HepG2 (cell line): Measurements from ENCODE around the gene FAAP100. TPM values are rescaled to one million over a fixed set of nuclear protein-coding genes. Genes with fewer than 3 reads are reported as not detected.

Source experiments
- ATAC-seq: fragments of 200-7000 bp; cut with Tn5 transposase; 3 replicates; pipeline ENCODE4 v1.9.1; 2020; ENCODE audit warnings: mild to moderate bottlenecking, moderate library complexity
- BruUV-seq: library from RNA; stranded (reverse); fragments of 400-500 nt; replicated peaks from 2 replicates; lab custom pipeline; 2021; lab: Mats Ljungman, UMichigan
- CTCF ChIA-PET: fragments of 300-600 bp; formaldehyde crosslinking; extraction: SDS; loops from one replicate; lab custom pipeline; 2021; ENCODE audit warnings: low total read pairs, inconsistent platforms, low intra/inter-chr PET ratio; lab: Yijun Ruan, JAX
- POLR2A ChIA-PET: fragments of 350-600 bp; sonication (Branson Sonifier 250); formaldehyde crosslinking; loops from one replicate; lab custom pipeline; 2020; ENCODE audit warnings: antibody characterized with exemption, inconsistent platforms; lab: Yijun Ruan, JAX
- DNase-seq: peaks from one replicate; pipeline ENCODE4 v3.0.0-alpha.2; 2015; ENCODE audit warnings: low spot score
- FAIRE-seq: peaks from 3 replicates; lab custom pipeline; 2011; peaks lifted over from hg19 to GRCh38; lab: Jason Lieb, UNC
- H2AFZ ChIP-seq: one replicate; pipeline ENCODE4 v1.6.1; 2011; ENCODE audit warnings: low read length, inconsistent platforms
- H3K27ac ChIP-seq: fragments of 300-600 bp; 3 replicates; pipeline ENCODE4 v1.8.0; 2011; ENCODE audit warnings: mixed run types, mild to moderate bottlenecking, mixed read lengths, low read length, inconsistent platforms; ENCODE audit not compliant: insufficient read depth; ENCODE audit errors: extremely low read length
- H3K27me3 ChIP-seq, 2 experiments: fragments of 200-600 bp in 1 of 2; 2 replicates in 1 of 2; 3 replicates in 1 of 2; pipeline versions ENCODE4 v1.6.0 to v1.8.0; 2011; ENCODE audit warnings: low read length in 2 of 2, mild to moderate bottlenecking in 2 of 2, moderate library complexity in 2 of 2, inconsistent platforms in 1 of 2; ENCODE audit not compliant: insufficient read depth in 2 of 2, control insufficient read depth in 1 of 2
- H3K36me3 ChIP-seq, 2 experiments: fragments of 200-600 bp in 1 of 2; replicated peaks in 1 of 2; 2 replicates in 1 of 2; 3 replicates in 1 of 2; pipeline versions ENCODE4 v1.5.1 to v1.8.0; 2011; ENCODE audit warnings: low read length in 2 of 2, inconsistent platforms in 1 of 2; ENCODE audit not compliant: insufficient read depth in 2 of 2, control insufficient read depth in 1 of 2
- H3K4me1 ChIP-seq: 2 replicates; pipeline ENCODE4 v1.5.1; 2012; ENCODE audit warnings: low read length, inconsistent platforms; ENCODE audit not compliant: insufficient read depth
- H3K4me2 ChIP-seq: 2 replicates; pipeline ENCODE4 v1.6.0; 2011; ENCODE audit warnings: low read depth, low read length, inconsistent platforms
- H3K4me3 ChIP-seq, 3 experiments: fragments of 200-600 bp in 1 of 3; sonication (generic), shearing (Covaris generic) in 1 of 3; replicated peaks in 1 of 3; 2 replicates each; pipeline ENCODE4 v1.5.1; 2011 to 2016; ENCODE audit warnings: low read length in 3 of 3, inconsistent platforms in 2 of 3, low read depth in 2 of 3, mild to moderate bottlenecking in 2 of 3, control low read depth in 1 of 3, mixed read lengths in 1 of 3; ENCODE audit not compliant: insufficient read depth in 1 of 3
- H3K79me2 ChIP-seq: one replicate; pipeline ENCODE4 v1.6.1; 2011; ENCODE audit warnings: low read length, inconsistent platforms; ENCODE audit not compliant: insufficient read depth
- H3K9ac ChIP-seq: 2 replicates; pipeline ENCODE4 v1.6.0; 2011; ENCODE audit warnings: mild to moderate bottlenecking, low read depth, low read length, inconsistent platforms; ENCODE audit not compliant: insufficient read depth
- H3K9me3 ChIP-seq: 2 replicates; pipeline ENCODE4 v1.5.1; 2012; ENCODE audit warnings: mild to moderate bottlenecking, low read length
- H4K20me1 ChIP-seq: 2 replicates; pipeline ENCODE4 v1.6.0; 2011; ENCODE audit warnings: inconsistent platforms, mild to moderate bottlenecking, low read length, moderate library complexity; ENCODE audit not compliant: insufficient read depth
- ARID2 ChIP-seq: sonication (generic); formaldehyde crosslinking; IDR thresholded peaks from 2 replicates; pipeline ENCODE4 v1.8.1; 2022; ENCODE audit warnings: mild to moderate bottlenecking, missing genetic modification reagents, borderline replicate concordance
- DMAP1 ChIP-seq: IDR thresholded peaks from 2 replicates; pipeline ENCODE4 v1.6.1; 2016
- HOXA5 ChIP-seq: sonication (generic); formaldehyde crosslinking; IDR thresholded peaks from 2 replicates; pipeline ENCODE4 v1.4.0; 2020; ENCODE audit warnings: missing genetic modification reagents
- KDM1A ChIP-seq: IDR thresholded peaks from 2 replicates; pipeline ENCODE4 v1.6.1; 2016; ENCODE audit warnings: missing compliant biosample characterization
- MBD4 ChIP-seq: IDR thresholded peaks from 2 replicates; pipeline ENCODE4 v1.6.1; 2012; ENCODE audit warnings: low read length, inconsistent platforms, borderline replicate concordance
- NBN ChIP-seq: fragments of 450-650 bp; conservative IDR thresholded peaks from 2 replicates; pipeline ENCODE4 v1.6.1; 2017
- PHF20 ChIP-seq: sonication (generic); formaldehyde crosslinking; IDR thresholded peaks from 2 replicates; pipeline ENCODE4 v1.5.0; 2020; ENCODE audit warnings: mild to moderate bottlenecking, missing genetic modification reagents
- SIN3A ChIP-seq: IDR thresholded peaks from 2 replicates; pipeline ENCODE4 v1.6.1; 2011; ENCODE audit warnings: low read depth, mild to moderate bottlenecking, control low read depth, low read length, borderline replicate concordance
- SIX4 ChIP-seq: sonication (generic); formaldehyde crosslinking; IDR thresholded peaks from 2 replicates; pipeline ENCODE4 v1.4.0; 2020; ENCODE audit warnings: missing genetic modification reagents
- ZBTB37 ChIP-seq: sonication (generic); formaldehyde crosslinking; IDR thresholded peaks from 2 replicates; pipeline ENCODE4 v1.4.0; 2020; ENCODE audit warnings: mild to moderate bottlenecking, missing genetic modification reagents
- ZNF607 ChIP-seq: sonication (generic); formaldehyde crosslinking; IDR thresholded peaks from 2 replicates; pipeline ENCODE4 v1.5.1; 2020; ENCODE audit warnings: missing genetic modification reagents, mild to moderate bottlenecking, borderline replicate concordance
- ZSCAN25 ChIP-seq: sonication (generic); formaldehyde crosslinking; IDR thresholded peaks from 2 replicates; pipeline ENCODE4 v1.8.0; 2022; ENCODE audit warnings: mild to moderate bottlenecking, missing genetic modification reagents
- WGBS: methylation state at CpG from one replicate; pipeline ENCODE4 v1.1.6; 2017; ENCODE audit warnings: low lambda C conversion rate; 5-methylcytosine and 5-hydroxymethylcytosine counted together
- in situ Hi-C: cut with HindIII; loops from 2 replicates; pipeline ENCODE4 v1.10.0; 2017; ENCODE audit warnings: low pct_unique_long_range_greater_than_20kb; ENCODE audit not compliant: extremely low pct_ligation_motif_present
- intact Hi-C: fragments of 100-400 bp; cut with micrococcal nuclease; formaldehyde crosslinking; loops from one replicate; pipeline ENCODE4 v1.10.0; 2022; ENCODE audit not compliant: unreplicated experiment
- polyA plus RNA-seq, 8 experiments: library from polyadenylated mRNA; depleted of rRNA in 3 of 8; stranded (reverse) in 7 of 8; unstranded in 1 of 8; fragments of >200 nt; fragmentation: Illumina TruSeq in 4 of 8; extraction: Trizol in 4 of 8; gene quantifications; 2 replicates each; pipeline versions ENCODE4 v1.2.1 to v1.2.3, GENCODE V29; 2011 to 2016; ENCODE audit warnings: low read depth in 4 of 8, missing spikeins in 1 of 8, mixed read lengths in 1 of 8; ENCODE audit not compliant: insufficient read depth in 1 of 8
- total RNA-seq, 5 experiments: library from RNA; depleted of rRNA; stranded (reverse); fragments of >200 nt; fragmentation: Illumina TruSeq; extraction: Trizol; gene quantifications; 2 replicates each; pipeline ENCODE4 v1.2.3, GENCODE V29; 2016; ENCODE audit warnings: low read depth in 1 of 5
- TF ChIP-seq, protein P1 (sequence below): sonication (generic); formaldehyde crosslinking; IDR thresholded peaks from 2 replicates; pipeline ENCODE4 v1.5.0; 2020; ENCODE audit warnings: missing genetic modification reagents

FAAP100 gene
- total and polyA plus RNA-seq, 2 of the 13 experiments (the other 11 are each of a cell fraction or from before 2014, with no cell fraction given), result 7.6 to 20.8 TPM

- TF ChIP-seq, protein P1, sequence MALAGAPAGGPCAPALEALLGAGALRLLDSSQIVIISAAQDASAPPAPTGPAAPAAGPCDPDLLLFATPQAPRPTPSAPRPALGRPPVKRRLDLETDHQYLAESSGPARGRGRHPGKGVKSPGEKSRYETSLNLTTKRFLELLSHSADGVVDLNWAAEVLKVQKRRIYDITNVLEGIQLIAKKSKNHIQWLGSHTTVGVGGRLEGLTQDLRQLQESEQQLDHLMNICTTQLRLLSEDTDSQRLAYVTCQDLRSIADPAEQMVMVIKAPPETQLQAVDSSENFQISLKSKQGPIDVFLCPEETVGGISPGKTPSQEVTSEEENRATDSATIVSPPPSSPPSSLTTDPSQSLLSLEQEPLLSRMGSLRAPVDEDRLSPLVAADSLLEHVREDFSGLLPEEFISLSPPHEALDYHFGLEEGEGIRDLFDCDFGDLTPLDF (CRISPR knock-in tag), result 0 out of 2 replicates have a peak, but pooled peaks have one; percentile 19
- no peak for TF ChIP-seq ZBTB37 (CRISPR knock-in tag)
These were observed 37.7 kb downstream of the FAAP100 start (continued) for GRCh38 chr17:81514489-81514738.

- FAIRE-seq, result no peak
- peak; percentile 60 for ATAC-seq
- TSS peak; percentile 37 for BruUV-seq
- no peaks in the 10 kb centered on the region; a peak in 1 of 5 replicates for H3K27me3 ChIP-seq
- H2AFZ ChIP-seq, result no peak overlapping the region
- ChIA-PET POLR2A (interaction anchor here (0.6 to 4.3 kb wide), 12 partner anchors 10 to 291 kb away, joined by 3 to 27 read pairs (median 4); partner anchors contain the start of genes BAHCC1, CEP131, FAAP100 and NDUFAF8), CTCF (no interaction called here)
- peaks cover 55% of the 10 kb centered on the region for H3K4me1 ChIP-seq
- H4K20me1 ChIP-seq, result peaks cover 34% of the 10 kb centered on the region
- no peaks in the 10 kb centered on the region for H3K9me3 ChIP-seq
- H3K36me3 ChIP-seq, result peaks cover 14 to 23% of the 10 kb centered on the region in 2 experiments
- peak overlapping the region; percentile 54 to 88 (median 75) for H3K4me3 ChIP-seq
- peaks cover 26% of the 10 kb centered on the region for H3K79me2 ChIP-seq
- peak overlapping the region; percentile 99 for H3K9ac ChIP-seq
- H3K4me2 ChIP-seq, result peak overlapping the region; percentile 97
- under 1% methylated on average over 33 of the region's 64 CpGs for WGBS
- DNase-seq, result peak; percentile 72
- in situ Hi-C loops (no loop called here), intact Hi-C loops (loop anchor here (10.0 kb wide), 1 partner anchor 119 kb away; the partner anchor contains the start of gene BAHCC1)
- H3K27ac ChIP-seq, result peak overlapping the region; percentile 86
- peak; percentile 63 for TF ChIP-seq DMAP1 (CRISPR knock-in tag)
- TF ChIP-seq SIN3A, result peak; percentile 66; the same call in 1 of the 2 replicates
- TF ChIP-seq ZSCAN25, result no peak
- TF ChIP-seq SIX4 (CRISPR knock-in tag), result no peak
- TF ChIP-seq ARID2, result no peak
- TF ChIP-seq KDM1A (CRISPR knock-in tag), result no peak
- no peak for TF ChIP-seq ZNF607 (CRISPR knock-in tag)
- TF ChIP-seq NBN, result no peak
- TF ChIP-seq HOXA5 (CRISPR knock-in tag), result 0 out of 2 replicates have a peak, but pooled peaks have one; percentile 25
- no peak for TF ChIP-seq MBD4
- no peak; the same call in 1 of the 2 replicates for TF ChIP-seq PHF20
These were observed 38.2 kb downstream of the FAAP100 start for GRCh38 chr17:81513753-81514488.
